ENCODE measurements around the gene AANAT. TPM values are rescaled to one million over a fixed set of nuclear protein-coding genes. Genes with fewer than 3 reads are reported as not detected.

The AANAT gene
- total RNA-seq, 4 donors from 2014 or later = not detected

DNA sequence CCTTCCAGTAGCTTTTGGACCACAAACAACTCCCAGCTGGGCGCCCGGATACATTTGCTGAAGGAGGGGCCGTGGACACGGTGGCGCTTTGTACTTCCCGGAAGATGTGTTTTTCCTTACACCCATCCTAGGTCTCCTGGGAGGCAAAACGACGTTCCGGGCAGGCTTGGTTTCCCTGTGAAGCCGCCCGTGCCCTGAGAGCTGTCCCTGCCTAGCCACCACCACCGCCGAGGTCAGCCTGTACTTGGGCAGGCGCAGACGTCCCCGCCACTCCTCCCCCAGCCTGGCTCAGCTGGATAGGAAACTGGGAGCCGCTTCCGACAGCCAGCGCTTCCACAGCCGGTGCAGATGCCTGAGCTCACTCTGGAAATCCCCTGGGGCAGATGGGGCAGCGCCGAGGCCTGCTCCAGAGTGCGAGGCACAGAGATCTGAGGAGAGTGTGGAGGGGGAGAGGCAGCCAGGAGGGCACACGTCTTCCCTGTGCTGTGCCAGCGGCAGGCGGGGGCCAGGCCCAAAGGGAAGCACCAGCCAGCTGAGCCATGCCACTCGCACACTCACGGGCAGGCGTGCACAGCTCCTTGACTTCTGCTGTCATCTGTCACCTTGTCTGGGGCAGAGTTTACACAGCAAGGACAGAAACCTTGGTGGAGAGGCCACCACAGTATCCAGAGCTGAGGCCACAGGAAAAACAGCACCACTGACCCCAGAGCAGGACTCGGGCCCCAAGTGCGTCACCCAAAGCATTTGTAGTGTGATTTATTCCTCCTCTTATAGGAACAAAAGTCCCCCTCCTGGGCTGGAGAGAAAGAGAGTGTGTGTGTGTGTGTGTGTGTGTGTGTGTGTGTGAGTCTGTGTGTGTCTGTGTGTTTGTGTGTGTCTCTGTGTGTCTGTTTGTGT is 30.8 kb downstream of the AANAT start:
- Histone ChIP-seq H3K36me3 (no peaks in the 10 kb centered on the region), H3K27me3 (no peaks in the 10 kb centered on the region), H3K4me3 (peak overlapping the region; percentile 30), H3K27ac (peak overlapping the region; percentile 59), H3K9me3 (no peaks in the 10 kb centered on the region), H3K4me1 (peaks cover 60% of the 10 kb centered on the region)
- DNase-seq (ENCODE audit: low spot score in 2 of 2) = no peak
- TF ChIP-seq EP300 (IDR thresholded peaks at IDR 0.05) = no peak
- WGBS = 9% methylated on average over 30 of the region's 31 CpGs

GRCh38 chr17:76498876-76499251 is 31.5 kb downstream of the AANAT start:
- no peaks in the 10 kb centered on the region for H3K27me3 ChIP-seq
- H3K4me1 ChIP-seq = peaks cover 54% of the 10 kb centered on the region
- H3K36me3 ChIP-seq = no peaks in the 10 kb centered on the region
- TF ChIP-seq CTCF (IDR thresholded peaks at IDR 0.05) (no peak), POLR2A (IDR thresholded peaks at IDR 0.05) (no peak)
- H3K9me3 ChIP-seq = no peaks in the 10 kb centered on the region
- no peak overlapping the region for H3K27ac ChIP-seq
- no peak for DNase-seq (ENCODE audit: low spot score in 2 of 2)
- 43% methylated on average over 4 of the region's 4 CpGs for WGBS
- H3K4me3 ChIP-seq = peak overlapping the region; percentile 69

GRCh38 chr17:76499267-76499667 is 31.9 kb downstream of the AANAT start:
- 58% methylated on average over 5 of the region's 5 CpGs for WGBS
- Histone ChIP-seq H3K27me3 (no peaks in the 10 kb centered on the region), H3K4me1 (peaks cover 50% of the 10 kb centered on the region), H3K36me3 (no peaks in the 10 kb centered on the region), H3K27ac (peak overlapping the region; percentile 85), H3K4me3 (peak overlapping the region; percentile 69), H3K9me3 (no peaks in the 10 kb centered on the region)
- DNase-seq (ENCODE audit: low spot score in 2 of 2) = no peak
- TF ChIP-seq POLR2A (IDR thresholded peaks at IDR 0.05) (no peak), EP300 (IDR thresholded peaks at IDR 0.05) (no peak), CTCF (IDR thresholded peaks at IDR 0.05) (no peak), POLR2AphosphoS5 (IDR thresholded peaks at IDR 0.05) (no peak)

DNA sequence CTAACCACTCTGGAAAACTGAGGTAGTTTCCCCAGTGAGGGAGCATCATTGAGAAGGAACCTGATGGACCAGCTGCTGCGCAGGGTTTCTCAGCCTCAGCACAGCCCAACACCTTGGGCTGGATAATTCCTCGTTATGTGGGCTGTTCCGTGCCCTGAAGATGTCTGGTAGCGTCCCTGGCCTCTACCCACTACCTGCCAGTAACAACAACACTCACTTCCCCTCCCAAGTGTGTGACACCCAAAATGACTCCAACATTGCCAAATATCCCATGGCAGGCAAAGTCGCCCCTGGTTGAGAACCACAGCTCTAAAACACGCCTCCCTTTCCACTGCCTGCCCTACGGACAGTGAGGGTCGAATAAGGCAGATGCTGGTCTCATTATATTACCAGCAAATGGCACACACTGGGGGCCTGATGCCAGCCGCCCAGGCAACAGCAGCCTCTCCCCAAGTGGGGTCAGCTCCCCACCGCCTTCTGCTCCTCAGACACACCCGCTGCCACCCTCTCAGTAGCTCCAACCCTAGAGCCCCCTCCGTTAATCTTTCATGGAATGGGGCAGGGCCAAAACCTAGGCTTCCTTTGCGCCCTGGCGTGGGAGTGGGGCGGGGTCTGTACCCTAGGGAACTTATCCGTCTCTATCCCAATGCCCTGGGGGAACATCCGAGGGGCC is 32.8 kb downstream of the AANAT start:
- DNase-seq (ENCODE audit: low spot score in 2 of 2) = no peak
- WGBS = 37% methylated on average over 12 of the region's 17 CpGs
- H3K4me3 ChIP-seq = peak overlapping the region; percentile 69
- H3K27me3 ChIP-seq = no peaks in the 10 kb centered on the region
- no peaks in the 10 kb centered on the region for H3K9me3 ChIP-seq
- no peaks in the 10 kb centered on the region for H3K36me3 ChIP-seq
- H3K4me1 ChIP-seq = peaks cover 50% of the 10 kb centered on the region
- peak overlapping the region; percentile 85 for H3K27ac ChIP-seq
- TF ChIP-seq CTCF (IDR thresholded peaks at IDR 0.05) = no peak
- peak in 1 of 2 donors; percentile 23 for TF ChIP-seq POLR2A (IDR thresholded peaks at IDR 0.05)

GRCh38 chr17:76500747-76501017 is 33.3 kb downstream of the AANAT start:
- WGBS = 17% methylated on average over 7 of the region's 10 CpGs
- TF ChIP-seq CTCF (IDR thresholded peaks at IDR 0.05) (no peak), EP300 (IDR thresholded peaks at IDR 0.05) (no peak), POLR2AphosphoS5 (IDR thresholded peaks at IDR 0.05) (no peak)
- no peaks in the 10 kb centered on the region for H3K36me3 ChIP-seq
- H3K4me1 ChIP-seq = peaks cover 50% of the 10 kb centered on the region
- no peak for DNase-seq (ENCODE audit: low spot score in 2 of 2)
- peak overlapping the region; percentile 69 for H3K4me3 ChIP-seq
- no peaks in the 10 kb centered on the region for H3K27me3 ChIP-seq
- peak overlapping the region; percentile 85 for H3K27ac ChIP-seq
- H3K9me3 ChIP-seq = no peaks in the 10 kb centered on the region
